AG04450 (cell line): Measurements from ENCODE around the gene SCFD2. TPM values are rescaled to one million over a fixed set of nuclear protein-coding genes. Genes with fewer than 3 reads are reported as not detected.

Experiments used
- CTCF ChIA-PET: fragments of 300-600, 350-600 bp; formaldehyde crosslinking; extraction: SDS; loops from one replicate; lab custom pipeline; 2022; ENCODE audit warnings: antibody characterized with exemption, inconsistent platforms; lab: Charles Lee
- POLR2A ChIA-PET: fragments of 350-600 bp; formaldehyde crosslinking; extraction: SDS; loops from one replicate; lab custom pipeline; 2021; ENCODE audit warnings: antibody characterized with exemption, inconsistent platforms; lab: Yijun Ruan, JAX
- DNase-seq: peaks from one replicate; pipeline ENCODE4 v3.0.0-alpha.2; 2011; ENCODE audit warnings: low read depth, low spot score
- H3K27ac ChIP-seq: one replicate; pipeline ENCODE4 v1.5.1; 2012; ENCODE audit warnings: low read depth, low read length, control low read depth
- H3K27me3 ChIP-seq: one replicate; pipeline ENCODE4 v1.6.0; 2012; ENCODE audit warnings: low read length; ENCODE audit not compliant: control insufficient read depth, insufficient read depth
- H3K4me3 ChIP-seq: 2 replicates; pipeline ENCODE4 v1.5.1; 2011; ENCODE audit warnings: mild to moderate bottlenecking, low read depth, low read length, control low read depth
- H3K9me3 ChIP-seq: 2 replicates; pipeline ENCODE4 v1.5.1; 2012; ENCODE audit warnings: low read length; ENCODE audit not compliant: control insufficient read depth, insufficient read depth
- polyA plus RNA-seq: library from polyadenylated mRNA; depleted of rRNA; stranded (reverse); fragments of >200 nt; gene quantifications from 2 replicates; pipeline ENCODE4 v1.2.3, GENCODE V29; 2011
- TF ChIP-seq, protein P1 (sequence below): IDR thresholded peaks from 2 replicates; pipeline ENCODE4 v1.5.1; 2011; ENCODE audit warnings: low read depth, low read length, control low read depth, inconsistent platforms

The SCFD2 gene
- polyA plus RNA-seq, 1 experiment, result 16.4 TPM

DNA sequence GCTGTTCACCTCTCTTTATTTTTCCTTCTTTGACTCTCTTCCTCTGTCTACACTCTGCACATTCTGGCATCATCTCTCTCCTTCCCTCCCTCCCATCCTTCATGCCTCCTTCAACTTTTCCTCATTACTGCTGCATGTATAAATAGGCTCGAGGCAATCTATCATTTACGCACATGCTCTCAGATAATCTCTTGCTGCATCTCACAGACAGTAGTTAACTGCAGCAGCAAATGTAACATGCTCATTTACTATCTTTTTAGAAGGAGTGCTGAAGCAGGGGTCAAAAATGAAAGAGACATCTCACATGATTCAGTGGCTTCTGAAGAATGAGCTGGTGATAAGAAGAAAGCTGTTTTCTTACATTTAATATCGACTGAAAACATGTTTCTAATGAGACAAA is 376.0 kb downstream of the SCFD2 start:
- no peak overlapping the region for H3K27ac ChIP-seq
- DNase-seq, result no peak
- no peaks in the 10 kb centered on the region; the same call in 1 of the 2 replicates for H3K9me3 ChIP-seq
- TF ChIP-seq, protein P1, sequence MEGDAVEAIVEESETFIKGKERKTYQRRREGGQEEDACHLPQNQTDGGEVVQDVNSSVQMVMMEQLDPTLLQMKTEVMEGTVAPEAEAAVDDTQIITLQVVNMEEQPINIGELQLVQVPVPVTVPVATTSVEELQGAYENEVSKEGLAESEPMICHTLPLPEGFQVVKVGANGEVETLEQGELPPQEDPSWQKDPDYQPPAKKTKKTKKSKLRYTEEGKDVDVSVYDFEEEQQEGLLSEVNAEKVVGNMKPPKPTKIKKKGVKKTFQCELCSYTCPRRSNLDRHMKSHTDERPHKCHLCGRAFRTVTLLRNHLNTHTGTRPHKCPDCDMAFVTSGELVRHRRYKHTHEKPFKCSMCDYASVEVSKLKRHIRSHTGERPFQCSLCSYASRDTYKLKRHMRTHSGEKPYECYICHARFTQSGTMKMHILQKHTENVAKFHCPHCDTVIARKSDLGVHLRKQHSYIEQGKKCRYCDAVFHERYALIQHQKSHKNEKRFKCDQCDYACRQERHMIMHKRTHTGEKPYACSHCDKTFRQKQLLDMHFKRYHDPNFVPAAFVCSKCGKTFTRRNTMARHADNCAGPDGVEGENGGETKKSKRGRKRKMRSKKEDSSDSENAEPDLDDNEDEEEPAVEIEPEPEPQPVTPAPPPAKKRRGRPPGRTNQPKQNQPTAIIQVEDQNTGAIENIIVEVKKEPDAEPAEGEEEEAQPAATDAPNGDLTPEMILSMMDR, result no peak
- no peaks in the 10 kb centered on the region for H3K27me3 ChIP-seq
- POLR2A ChIA-PET, result interaction anchor here (0.5 kb wide), 1 partner anchor 1223 kb away, joined by 5 read pairs; no protein-coding TSS in a partner anchor
- CTCF ChIA-PET, result interaction anchor here (1.1 to 1.4 kb wide), 2 partner anchors 8 to 445 kb away, joined by 3 to 4 read pairs; no protein-coding TSS in a partner anchor
- no peak overlapping the region for H3K4me3 ChIP-seq

DNA sequence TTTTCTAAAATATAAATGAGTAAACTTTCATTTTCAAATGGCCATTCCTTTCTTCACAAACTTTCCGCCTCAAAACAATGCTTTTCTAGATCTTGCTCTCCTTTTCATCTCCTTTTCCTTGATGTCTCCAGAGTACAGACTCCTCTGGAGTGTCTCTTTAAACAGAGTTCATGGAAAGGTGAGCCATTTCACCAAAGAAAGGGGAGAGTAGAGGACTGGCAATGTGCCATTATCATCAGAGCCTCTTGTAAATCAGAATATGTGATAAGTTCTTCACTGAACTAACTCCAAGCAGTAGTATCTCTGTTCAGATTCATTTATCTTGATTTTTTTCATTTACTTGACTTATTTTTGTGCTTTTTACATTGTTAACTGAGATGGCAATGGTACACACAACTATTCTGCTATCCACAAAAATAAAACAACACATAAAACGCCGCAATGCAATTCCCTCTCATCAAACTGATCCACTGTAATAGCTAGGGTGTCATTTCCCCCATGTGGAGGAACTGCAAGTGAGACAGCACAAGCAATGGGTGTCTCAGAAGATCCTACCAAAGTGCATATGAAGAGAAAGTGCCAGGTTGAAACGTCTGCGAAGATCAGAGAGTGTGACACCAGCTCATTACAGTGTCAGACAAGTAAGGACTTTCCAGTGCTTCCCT is 378.3 kb downstream of the SCFD2 start:
- H3K9me3 ChIP-seq, result no peaks in the 10 kb centered on the region; the same call in 1 of the 2 replicates
- TF ChIP-seq, protein P1, result no peak
- ChIA-PET CTCF (interaction anchor here (0.7 to 7.4 kb wide), 5 partner anchors 275 to 612 kb away, joined by 3 to 122 read pairs (median 4); no protein-coding TSS in a partner anchor), POLR2A (no interaction called here)
- DNase-seq, result no peak
- no peak overlapping the region for H3K4me3 ChIP-seq
- no peaks in the 10 kb centered on the region for H3K27me3 ChIP-seq
- no peak overlapping the region for H3K27ac ChIP-seq

DNA sequence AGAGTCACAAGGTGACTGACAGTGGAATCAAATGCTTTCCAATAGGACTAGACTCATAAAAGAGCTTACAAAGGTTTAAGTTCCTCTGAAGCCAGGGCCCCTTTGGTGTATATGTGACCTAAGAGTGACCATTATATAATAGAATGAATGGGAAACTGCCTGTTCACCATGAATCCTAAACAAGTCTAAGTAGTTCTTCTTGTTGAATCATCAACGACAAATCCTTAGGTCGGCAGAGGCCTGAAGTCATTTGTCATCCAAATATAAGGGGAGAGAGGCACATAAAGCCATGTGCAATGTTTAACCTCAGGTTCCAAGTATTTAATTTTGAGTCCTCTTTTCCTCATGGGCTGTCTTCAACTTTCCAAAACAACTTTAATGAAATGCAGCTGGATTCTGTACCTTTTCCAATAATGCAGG is 381.4 kb downstream of the SCFD2 start:
- POLR2A ChIA-PET, result no interaction called here
- Histone ChIP-seq H3K27ac (no peak overlapping the region), H3K4me3 (no peak overlapping the region), H3K9me3 (no peaks in the 10 kb centered on the region), H3K27me3 (no peaks in the 10 kb centered on the region)
- TF ChIP-seq, protein P1, result no peak
- DNase-seq, result no peak
- CTCF ChIA-PET, result interaction anchor here (0.6 to 7.4 kb wide), 13 partner anchors 12 to 1249 kb away, joined by 3 to 122 read pairs (median 4); no protein-coding TSS in a partner anchor

DNA sequence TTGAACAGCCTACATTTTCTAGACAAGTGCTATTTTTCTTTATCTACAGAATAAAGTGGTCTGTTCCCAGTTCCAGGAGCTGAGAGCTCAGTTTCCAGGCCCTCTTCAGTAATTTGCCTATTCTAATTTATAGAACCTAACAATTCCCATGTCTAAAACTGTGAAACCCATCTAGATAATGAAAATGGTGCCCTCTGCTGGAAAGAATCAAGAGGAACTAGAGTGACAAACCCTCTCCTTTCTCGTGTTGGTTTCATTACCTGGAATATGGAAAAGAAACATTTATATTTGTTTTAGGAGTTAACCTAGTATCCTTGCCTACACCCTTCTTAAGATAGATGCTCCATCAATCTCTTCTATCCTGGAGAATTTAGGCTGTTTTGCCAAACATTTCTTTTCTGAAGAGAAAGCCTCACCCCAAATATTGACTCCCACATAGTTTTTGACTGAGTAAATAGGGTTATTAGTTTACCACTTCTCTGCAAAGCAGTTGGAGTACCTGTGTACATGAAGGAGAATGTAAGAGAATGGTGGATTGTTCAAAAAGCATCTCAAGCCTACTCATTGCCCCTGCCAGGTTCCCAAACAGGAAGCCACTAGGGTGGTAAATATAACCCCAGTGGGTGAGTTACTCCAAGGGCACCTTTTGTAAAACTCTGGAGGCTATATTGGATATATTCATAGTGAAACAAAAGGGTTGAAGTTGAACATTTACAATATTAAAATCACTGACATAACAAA is 382.1 kb downstream of the SCFD2 start:
- no peak overlapping the region for H3K4me3 ChIP-seq
- peak; percentile 21 for DNase-seq
- CTCF ChIA-PET, result interaction anchor here (0.6 to 7.4 kb wide), 67 partner anchors 12 to 749 kb away, joined by 3 to 159 read pairs (median 4); no protein-coding TSS in a partner anchor

More for the DNA sequence above, 382.1 kb downstream of the SCFD2 start:
- Histone ChIP-seq H3K27me3 (no peaks in the 10 kb centered on the region), H3K9me3 (no peaks in the 10 kb centered on the region), H3K27ac (no peak overlapping the region)
- TF ChIP-seq, protein P1, result peak; percentile 69
- POLR2A ChIA-PET, result no interaction called here
